A549 (cell line): ENCODE results near the gene SIM1. TPM values are rescaled to one million over a fixed set of nuclear protein-coding genes. Genes with fewer than 3 reads are reported as not detected.

Source experiments
- ATAC-seq, 2 experiments: fragments of 200-7000 bp in 1 of 2; fragments of >200 bp in 1 of 2; cut with Nextera tagmentation in 1 of 2; cut with Tn5 transposase in 1 of 2; 3 replicates each; pipeline versions ENCODE4 v1.8.0 to v1.9.1; 2018 to 2020; ENCODE audit warnings: mild to moderate bottlenecking in 1 of 2, moderate library complexity in 1 of 2
- CTCF ChIA-PET: fragments of 300-600 bp; sonication (Branson Sonifier 250); formaldehyde crosslinking; extraction: SDS; loops from one replicate; lab custom pipeline; 2021; ENCODE audit warnings: antibody characterized with exemption, inconsistent platforms; lab: Yijun Ruan, JAX
- POLR2A ChIA-PET: fragments of 350-600 bp; formaldehyde crosslinking; extraction: SDS; loops from one replicate; lab custom pipeline; 2021; ENCODE audit warnings: antibody characterized with exemption, inconsistent platforms; lab: Yijun Ruan, JAX
- DNase-seq, 2 experiments: peaks; one replicate each; pipeline versions ENCODE4 v3.0.0 to v3.0.0-alpha.2; 2011 to 2016; ENCODE audit warnings: low read depth in 1 of 2, low spot score in 1 of 2
- FAIRE-seq: peaks from 2 replicates; lab custom pipeline; 2011; peaks lifted over from hg19 to GRCh38; lab: Jason Lieb, UNC
- H3K27ac ChIP-seq, 2 experiments: fragments of >200 bp; sonication (Bioruptor Twin); formaldehyde crosslinking; 3 replicates each; pipeline ENCODE4 v1.5.1; 2016 to 2017
- H3K4me1 ChIP-seq: fragments of >200 bp; sonication (Bioruptor Twin); formaldehyde crosslinking; 3 replicates; pipeline ENCODE4 v1.6.1; 2016
- H3K4me2 ChIP-seq: fragments of >200 bp; sonication (Bioruptor Twin); formaldehyde crosslinking; 3 replicates; pipeline ENCODE4 v1.6.1; 2016
- H3K4me3 ChIP-seq: fragments of >200 bp; sonication (Bioruptor Twin); formaldehyde crosslinking; 3 replicates; pipeline ENCODE4 v1.5.1; 2016
- H3K9me3 ChIP-seq: fragments of >200 bp; sonication (Bioruptor Twin); formaldehyde crosslinking; 3 replicates; pipeline ENCODE4 v1.6.1; 2016
- CBX2 ChIP-seq: fragments of 200-600 bp; sonication (generic); IDR thresholded peaks from 2 replicates; pipeline ENCODE4 v1.6.1; 2016; ENCODE audit warnings: low read depth, mild to moderate bottlenecking, borderline replicate concordance
- CHD2 ChIP-seq: fragments of 150-350 bp; IDR thresholded peaks from 2 replicates; pipeline ENCODE4 v1.6.1; 2014; ENCODE audit warnings: low read length; ENCODE audit not compliant: partially characterized antibody
- EHF ChIP-seq: fragments of 250-450 bp; sonication (Bioruptor Pico); IDR thresholded peaks from 2 replicates; pipeline ENCODE4 v1.5.0; 2020; ENCODE audit warnings: mild to moderate bottlenecking
- EP300 ChIP-seq, 2 experiments: fragments of >200 bp; sonication (Bioruptor Twin); formaldehyde crosslinking; IDR thresholded peaks; 2 replicates in 1 of 2; 3 replicates in 1 of 2; pipeline ENCODE4 v1.6.1; 2016 to 2017
- FOXS1 ChIP-seq: fragments of 250-450 bp; sonication (Bioruptor Pico); IDR thresholded peaks from 2 replicates; pipeline ENCODE4 v1.5.0; 2020; ENCODE audit warnings: mild to moderate bottlenecking, moderate library complexity
- HOXA7 ChIP-seq: fragments of 250-450 bp; sonication (Bioruptor Pico); IDR thresholded peaks from 2 replicates; pipeline ENCODE4 v1.5.0; 2020; ENCODE audit warnings: mild to moderate bottlenecking, moderate library complexity
- HOXB13 ChIP-seq: fragments of 250-450 bp; sonication (Bioruptor Pico); IDR thresholded peaks from 2 replicates; pipeline ENCODE4 v1.5.0; 2020; ENCODE audit warnings: low read depth, mild to moderate bottlenecking, moderate library complexity
- JUN ChIP-seq, 2 experiments: fragments of >200 bp; sonication (Bioruptor Twin); formaldehyde crosslinking; IDR thresholded peaks; 2 replicates in 1 of 2; 3 replicates in 1 of 2; pipeline ENCODE4 v1.6.1; 2016 to 2017
- KDM5A ChIP-seq: fragments of 200-600 bp; sonication (generic); IDR thresholded peaks from 2 replicates; pipeline ENCODE4 v1.6.1; 2016; ENCODE audit warnings: antibody characterized with exemption, mild to moderate bottlenecking
- MAZ ChIP-seq: fragments of 150-350 bp; IDR thresholded peaks from 2 replicates; pipeline ENCODE4 v1.6.1; 2014; ENCODE audit warnings: antibody characterized with exemption, low read depth, low read length, borderline replicate concordance
- MYC ChIP-seq: IDR thresholded peaks from 2 replicates; pipeline ENCODE4 v1.6.1; 2012; ENCODE audit warnings: mild to moderate bottlenecking, inconsistent platforms, low read length, improper control_type of control experiment, borderline replicate concordance
- NR3C1 ChIP-seq: fragments of >200 bp; sonication (Bioruptor Twin); formaldehyde crosslinking; IDR thresholded peaks from 3 replicates; pipeline ENCODE4 v1.6.1; 2017
- POLR2A ChIP-seq: IDR thresholded peaks from 2 replicates; pipeline ENCODE4 v1.6.1; 2012; ENCODE audit warnings: mild to moderate bottlenecking, low read length
- POLR2AphosphoS2 ChIP-seq: conservative IDR thresholded peaks from 2 replicates; pipeline ENCODE4 v1.6.1; 2012; ENCODE audit warnings: low read length, improper control_type of control experiment, inconsistent platforms
- RCOR1 ChIP-seq: fragments of 150-350 bp; IDR thresholded peaks from 2 replicates; pipeline ENCODE4 v1.6.1; 2014; ENCODE audit warnings: antibody characterized with exemption, low read length, low read depth
- RFX5 ChIP-seq: fragments of 450-650 bp; IDR thresholded peaks from 2 replicates; pipeline ENCODE4 v1.7.1; 2014; ENCODE audit warnings: antibody characterized with exemption, mild to moderate bottlenecking, moderate library complexity
- TP53 ChIP-seq: fragments of 250-450 bp; sonication (Bioruptor Pico); IDR thresholded peaks from 2 replicates; pipeline ENCODE4 v1.5.0; 2021; ENCODE audit warnings: mild to moderate bottlenecking, moderate library complexity
- WGBS: methylation state at CpG from one replicate; pipeline ENCODE4 v1.1.6; 2017; ENCODE audit errors: missing lambda C conversion rate; 5-methylcytosine and 5-hydroxymethylcytosine counted together
- polyA plus RNA-seq, 4 experiments: library from polyadenylated mRNA; depleted of rRNA in 3 of 4; stranded (reverse); fragments of >200 nt; fragmentation: RNase III in 1 of 4; extraction: RNeasy Plus Mini Kit Qiagen cat#74134 plus additional on column Dnase treatment in 1 of 4; gene quantifications; 2 replicates in 3 of 4; 3 replicates in 1 of 4; pipeline ENCODE4 v1.2.3, GENCODE V29; 2011 to 2017
- TF ChIP-seq, protein P1 (sequence below): fragments of 200-600 bp; sonication (generic); IDR thresholded peaks from 2 replicates; pipeline ENCODE4 v1.6.1; 2016; ENCODE audit warnings: antibody characterized with exemption, mild to moderate bottlenecking, moderate library complexity
- TF ChIP-seq, protein P2 (sequence below): fragments of >200 bp; sonication (Bioruptor Twin); formaldehyde crosslinking; IDR thresholded peaks from 3 replicates; pipeline ENCODE4 v1.6.1; 2016
- TF ChIP-seq, protein P3 (sequence below): fragments of 250-450 bp; sonication (Bioruptor Pico); IDR thresholded peaks from 2 replicates; pipeline ENCODE4 v1.5.0; 2020; ENCODE audit warnings: low read depth, mild to moderate bottlenecking, moderate library complexity
- TF ChIP-seq, protein P4 (sequence below): IDR thresholded peaks from 2 replicates; pipeline ENCODE4 v1.6.1; 2012

Gene SIM1
- polyA plus RNA-seq, 2 of the 4 experiments (the other 2 are of a cell fraction) = not detected

DNA sequence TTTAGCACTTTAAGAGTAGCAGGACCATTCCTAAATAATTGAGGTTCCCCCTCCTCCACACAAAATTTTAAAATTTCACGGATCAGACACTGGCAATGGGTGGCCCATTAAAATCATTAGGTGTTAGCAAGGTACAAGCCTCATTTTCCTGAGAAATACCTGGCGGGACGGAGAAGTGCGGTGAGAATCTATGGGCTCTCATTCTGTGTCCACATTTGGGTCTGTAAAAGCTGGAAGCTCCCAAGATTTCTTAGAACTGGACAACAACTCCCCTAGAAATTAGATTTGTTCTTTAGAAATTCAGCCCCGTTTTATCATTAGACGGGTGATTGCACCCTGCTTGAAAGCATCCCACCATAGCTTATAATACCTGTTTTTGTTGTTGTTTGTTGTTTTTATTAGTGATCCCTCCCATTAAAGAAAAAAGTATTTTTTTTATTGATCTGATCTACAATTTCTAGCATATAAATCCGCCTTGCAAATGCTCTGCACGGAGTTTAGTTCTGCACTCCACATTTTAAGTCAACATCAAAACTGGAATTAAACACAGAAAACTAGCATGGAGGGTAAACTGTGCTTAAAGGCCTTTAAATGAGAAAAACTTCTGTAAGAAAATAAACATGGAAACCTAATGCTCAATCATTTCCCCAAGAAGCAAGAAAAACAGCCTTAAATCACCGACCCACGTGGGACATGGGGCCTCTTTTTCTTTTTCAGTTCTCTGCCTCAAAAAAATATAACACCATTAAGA lies 5.7 kb downstream of the SIM1 start:
- H3K4me3 ChIP-seq = no peak overlapping the region
- FAIRE-seq = no peak

DNA sequence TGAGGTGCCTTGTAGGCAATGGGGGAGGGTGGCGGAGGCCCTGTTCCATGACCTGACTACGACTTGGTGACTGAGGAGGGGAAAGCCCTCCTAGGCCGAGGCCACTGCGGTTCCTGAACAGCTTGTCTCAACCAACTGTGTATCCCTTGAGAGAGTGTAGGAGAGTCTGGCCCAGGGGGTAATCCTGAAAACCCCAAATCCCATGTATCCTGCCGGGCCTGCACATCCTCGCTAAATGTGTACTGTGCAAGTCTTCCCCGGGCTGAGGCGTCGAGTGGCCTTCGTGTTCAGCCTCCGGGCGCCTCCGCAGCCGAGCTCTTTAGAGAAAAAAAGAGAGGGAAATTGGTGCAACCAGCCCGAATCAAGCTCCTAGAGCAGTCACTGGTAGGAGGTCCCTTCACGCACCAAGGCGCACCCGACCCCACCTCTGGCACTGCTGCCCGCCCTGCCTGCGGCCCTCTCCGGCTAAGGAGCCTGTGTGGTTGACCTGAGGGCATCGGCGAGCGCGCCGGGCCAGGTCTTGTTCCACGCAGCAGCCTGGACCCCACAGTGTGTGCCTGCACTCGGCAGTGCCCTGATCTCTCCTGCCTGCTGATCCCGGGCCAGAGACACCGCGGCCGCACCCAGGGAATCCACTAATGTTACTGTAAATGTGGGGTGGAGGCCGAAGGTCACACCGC lies 7.3 kb downstream of the SIM1 start:
- DNase-seq = no peak
- ATAC-seq = no peak
- WGBS = 94% methylated on average over 24 of the region's 34 CpGs
- FAIRE-seq = no peak
- no peaks in the 10 kb centered on the region for H3K9me3 ChIP-seq
- POLR2A ChIA-PET = no interaction called here
- H3K4me3 ChIP-seq = no peak overlapping the region
- no peak overlapping the region for H3K4me2 ChIP-seq
- CTCF ChIA-PET = no interaction called here
- H3K4me1 ChIP-seq = peaks cover 6% of the 10 kb centered on the region; the same call in 2 of the 3 replicates
- TF ChIP-seq RFX5 (no peak), JUN (IDR thresholded peaks at IDR 0.05) (no peak), NR3C1 (no peak), EHF (no peak), FOXS1 (no peak), TP53 (CRISPR knock-in tag) (no peak), HOXB13 (CRISPR knock-in tag) (no peak)
- TF ChIP-seq, protein P1, sequence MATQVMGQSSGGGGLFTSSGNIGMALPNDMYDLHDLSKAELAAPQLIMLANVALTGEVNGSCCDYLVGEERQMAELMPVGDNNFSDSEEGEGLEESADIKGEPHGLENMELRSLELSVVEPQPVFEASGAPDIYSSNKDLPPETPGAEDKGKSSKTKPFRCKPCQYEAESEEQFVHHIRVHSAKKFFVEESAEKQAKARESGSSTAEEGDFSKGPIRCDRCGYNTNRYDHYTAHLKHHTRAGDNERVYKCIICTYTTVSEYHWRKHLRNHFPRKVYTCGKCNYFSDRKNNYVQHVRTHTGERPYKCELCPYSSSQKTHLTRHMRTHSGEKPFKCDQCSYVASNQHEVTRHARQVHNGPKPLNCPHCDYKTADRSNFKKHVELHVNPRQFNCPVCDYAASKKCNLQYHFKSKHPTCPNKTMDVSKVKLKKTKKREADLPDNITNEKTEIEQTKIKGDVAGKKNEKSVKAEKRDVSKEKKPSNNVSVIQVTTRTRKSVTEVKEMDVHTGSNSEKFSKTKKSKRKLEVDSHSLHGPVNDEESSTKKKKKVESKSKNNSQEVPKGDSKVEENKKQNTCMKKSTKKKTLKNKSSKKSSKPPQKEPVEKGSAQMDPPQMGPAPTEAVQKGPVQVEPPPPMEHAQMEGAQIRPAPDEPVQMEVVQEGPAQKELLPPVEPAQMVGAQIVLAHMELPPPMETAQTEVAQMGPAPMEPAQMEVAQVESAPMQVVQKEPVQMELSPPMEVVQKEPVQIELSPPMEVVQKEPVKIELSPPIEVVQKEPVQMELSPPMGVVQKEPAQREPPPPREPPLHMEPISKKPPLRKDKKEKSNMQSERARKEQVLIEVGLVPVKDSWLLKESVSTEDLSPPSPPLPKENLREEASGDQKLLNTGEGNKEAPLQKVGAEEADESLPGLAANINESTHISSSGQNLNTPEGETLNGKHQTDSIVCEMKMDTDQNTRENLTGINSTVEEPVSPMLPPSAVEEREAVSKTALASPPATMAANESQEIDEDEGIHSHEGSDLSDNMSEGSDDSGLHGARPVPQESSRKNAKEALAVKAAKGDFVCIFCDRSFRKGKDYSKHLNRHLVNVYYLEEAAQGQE = no peak
- TF ChIP-seq, protein P2, sequence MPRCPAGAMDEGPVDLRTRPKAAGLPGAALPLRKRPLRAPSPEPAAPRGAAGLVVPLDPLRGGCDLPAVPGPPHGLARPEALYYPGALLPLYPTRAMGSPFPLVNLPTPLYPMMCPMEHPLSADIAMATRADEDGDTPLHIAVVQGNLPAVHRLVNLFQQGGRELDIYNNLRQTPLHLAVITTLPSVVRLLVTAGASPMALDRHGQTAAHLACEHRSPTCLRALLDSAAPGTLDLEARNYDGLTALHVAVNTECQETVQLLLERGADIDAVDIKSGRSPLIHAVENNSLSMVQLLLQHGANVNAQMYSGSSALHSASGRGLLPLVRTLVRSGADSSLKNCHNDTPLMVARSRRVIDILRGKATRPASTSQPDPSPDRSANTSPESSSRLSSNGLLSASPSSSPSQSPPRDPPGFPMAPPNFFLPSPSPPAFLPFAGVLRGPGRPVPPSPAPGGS = no peak
- TF ChIP-seq, protein P3, sequence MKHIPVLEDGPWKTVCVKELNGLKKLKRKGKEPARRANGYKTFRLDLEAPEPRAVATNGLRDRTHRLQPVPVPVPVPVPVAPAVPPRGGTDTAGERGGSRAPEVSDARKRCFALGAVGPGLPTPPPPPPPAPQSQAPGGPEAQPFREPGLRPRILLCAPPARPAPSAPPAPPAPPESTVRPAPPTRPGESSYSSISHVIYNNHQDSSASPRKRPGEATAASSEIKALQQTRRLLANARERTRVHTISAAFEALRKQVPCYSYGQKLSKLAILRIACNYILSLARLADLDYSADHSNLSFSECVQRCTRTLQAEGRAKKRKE (CRISPR knock-in tag) = no peak
- no peak overlapping the region for H3K27ac ChIP-seq

More for the DNA sequence above, 5.7 kb downstream of the SIM1 start:
- peaks cover 6% of the 10 kb centered on the region; the same call in 2 of the 3 replicates for H3K4me1 ChIP-seq
- POLR2A ChIA-PET = no interaction called here
- DNase-seq (no peak), ATAC-seq (no peak)
- TF ChIP-seq, protein P4, sequence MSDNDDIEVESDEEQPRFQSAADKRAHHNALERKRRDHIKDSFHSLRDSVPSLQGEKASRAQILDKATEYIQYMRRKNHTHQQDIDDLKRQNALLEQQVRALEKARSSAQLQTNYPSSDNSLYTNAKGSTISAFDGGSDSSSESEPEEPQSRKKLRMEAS = no peak
- TF ChIP-seq KDM5A = no peak
- no peak for TF ChIP-seq RCOR1
- no peak for TF ChIP-seq EP300 (IDR thresholded peaks at IDR 0.05)
- TF ChIP-seq HOXB13 (CRISPR knock-in tag) = no peak
- no peak overlapping the region for H3K27ac ChIP-seq
- CTCF ChIA-PET = interaction anchor here (1.0 to 1.2 kb wide), 3 partner anchors 13 to 21 kb away, joined by 3 read pairs; no protein-coding TSS in a partner anchor
- no peak overlapping the region for H3K4me2 ChIP-seq
- H3K9me3 ChIP-seq = no peaks in the 10 kb centered on the region
- 92% methylated on average over 10 of the region's 10 CpGs for WGBS

DNA sequence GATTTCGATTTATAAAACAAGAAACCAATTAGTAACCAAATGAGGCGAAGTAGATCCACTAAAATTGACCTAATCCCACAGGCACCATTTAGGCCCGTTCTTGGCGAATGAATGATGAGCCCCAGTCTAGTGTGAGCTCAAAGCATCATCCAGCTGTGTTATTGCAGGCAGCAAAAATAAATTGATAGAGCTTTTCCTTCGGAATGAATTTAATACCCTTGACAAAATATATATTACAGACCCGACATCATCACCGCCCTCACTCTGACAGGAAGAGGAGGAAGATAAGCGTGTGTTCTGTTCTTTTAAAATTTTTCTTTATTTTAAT lies 7.8 kb downstream of the SIM1 start:
- 93% methylated on average over 8 of the region's 8 CpGs for WGBS
- Histone ChIP-seq H3K9me3 (no peaks in the 10 kb centered on the region), H3K4me1 (peaks cover 3% of the 10 kb centered on the region; the same call in 2 of the 3 replicates), H3K27ac (no peak overlapping the region), H3K4me2 (no peak overlapping the region), H3K4me3 (no peak overlapping the region)
- DNase-seq = no peak
- FAIRE-seq = no peak
- TF ChIP-seq POLR2AphosphoS2 = no peak
- no peak for TF ChIP-seq HOXB13 (CRISPR knock-in tag)
- TF ChIP-seq, protein P4 = no peak
- no peak for TF ChIP-seq HOXA7 (CRISPR knock-in tag)
- TF ChIP-seq EP300 (IDR thresholded peaks at IDR 0.05) = no peak
- TF ChIP-seq, protein P1 = no peak
- no peak for TF ChIP-seq POLR2A
- TF ChIP-seq MYC = no peak
- no peak for TF ChIP-seq MAZ
- no peak for TF ChIP-seq CHD2
- TF ChIP-seq CBX2 = no peak
- no peak for ATAC-seq
- CTCF ChIA-PET = no interaction called here
- POLR2A ChIA-PET = no interaction called here
